Measurements from ENCODE around the gene CRYBG2. TPM values are rescaled to one million over a fixed set of nuclear protein-coding genes. Genes with fewer than 3 reads are reported as not detected.
"Not testable (repeated sequence)": the region's sequence is repeated elsewhere in the genome, so short reads cannot be mapped to it uniquely, and the experiment has no call there.

Gene CRYBG2
- total RNA-seq, 6 experiments from 2014 or later = 0.81 to 1.9 (median 1.7) TPM; not detected in 3

- intact Hi-C loops (cut with DNase I) = no loop called here
- TF ChIP-seq POLR2A (IDR thresholded peaks at IDR 0.05) = no peak
- TF ChIP-seq CTCF (IDR thresholded peaks at IDR 0.05) = no peak
- 71% methylated on average over 3 of the region's 4 CpGs for WGBS (ENCODE audit: insufficient coverage, low coverage, low lambda C conversion rate, missing lambda C conversion rate)
- H3K4me1 ChIP-seq = no peaks in the 10 kb centered on the region
- H3K27me3 ChIP-seq = no peaks in the 10 kb centered on the region
- no peaks in the 10 kb centered on the region for H3K36me3 ChIP-seq
- no peak for ATAC-seq
- H3K27ac ChIP-seq = no peak overlapping the region
- H3K9me3 ChIP-seq = no peaks in the 10 kb centered on the region
- no peak overlapping the region for H3K4me3 ChIP-seq
- DNase-seq = no peak
Measured at GRCh38 chr1:26376050-26376449, 22.1 kb upstream of the CRYBG2 start.

- H3K9me3 ChIP-seq = no peaks in the 10 kb centered on the region
- 57% methylated on average over 6 of the region's 6 CpGs for WGBS (ENCODE audit: insufficient coverage, low coverage, low lambda C conversion rate, missing lambda C conversion rate)
- H3K36me3 ChIP-seq = no peaks in the 10 kb centered on the region
- ATAC-seq (no peak), DNase-seq (no peak)
- intact Hi-C loops (cut with DNase I) = no loop called here
- no peaks in the 10 kb centered on the region for H3K27me3 ChIP-seq
- TF ChIP-seq CTCF (IDR thresholded peaks at IDR 0.05) (no peak), POLR2A (IDR thresholded peaks at IDR 0.05) (no peak)
- H3K4me1 ChIP-seq = no peaks in the 10 kb centered on the region
- no peak overlapping the region for H3K4me3 ChIP-seq
- H3K27ac ChIP-seq = no peak overlapping the region
Measured at GRCh38 chr1:26375081-26375480, 21.2 kb upstream of the CRYBG2 start.

DNA sequence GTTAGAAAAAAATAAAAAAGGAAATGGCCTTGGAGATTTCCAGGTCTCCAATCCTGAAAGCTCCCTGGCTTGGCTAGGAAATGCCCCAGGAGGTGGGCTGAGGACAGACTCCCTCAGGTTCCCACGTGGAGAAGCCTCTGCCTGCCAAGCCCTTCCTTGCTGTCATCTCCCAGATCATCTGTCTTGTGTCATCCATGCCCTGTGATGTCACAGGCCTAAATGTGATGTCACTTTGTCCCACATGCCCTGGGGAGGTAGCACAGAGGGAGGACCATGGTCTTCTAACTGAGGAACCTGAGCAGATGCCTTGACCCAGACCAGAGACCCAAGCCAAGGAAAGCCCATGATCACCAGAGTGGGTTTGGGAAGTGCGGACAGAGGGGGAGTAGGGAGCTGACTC lies 20.4 kb upstream of the CRYBG2 start:
- H3K36me3 ChIP-seq; intact Hi-C loops (cut with DNase I); DNase-seq; H3K4me1 ChIP-seq; ATAC-seq; H3K9me3 ChIP-seq; H3K27ac ChIP-seq; H3K4me3 ChIP-seq; H3K27me3 ChIP-seq: not testable (repeated sequence)
- 56% methylated on average over 2 of the region's 2 CpGs for WGBS (ENCODE audit: insufficient coverage, low coverage, low lambda C conversion rate, missing lambda C conversion rate)

GRCh38 chr1:26373789-26374188 lies 19.9 kb upstream of the CRYBG2 start:
- no peak for ATAC-seq
- H3K4me1 ChIP-seq = no peaks in the 10 kb centered on the region
- no peak overlapping the region for H3K4me3 ChIP-seq
- H3K36me3 ChIP-seq = no peaks in the 10 kb centered on the region
- 29% methylated on average over 2 of the region's 2 CpGs for whole genome bisulfite sequencing (ENCODE audit: insufficient coverage, low coverage, low lambda C conversion rate, missing lambda C conversion rate)
- no peak for DNase-seq
- no peaks in the 10 kb centered on the region for H3K9me3 ChIP-seq
- H3K27ac ChIP-seq = no peak overlapping the region
- no peaks in the 10 kb centered on the region for H3K27me3 ChIP-seq
- intact Hi-C loops (cut with DNase I) = no loop called here
- TF ChIP-seq POLR2A (IDR thresholded peaks at IDR 0.05) (no peak), CTCF (IDR thresholded peaks at IDR 0.05) (no peak)

DNA sequence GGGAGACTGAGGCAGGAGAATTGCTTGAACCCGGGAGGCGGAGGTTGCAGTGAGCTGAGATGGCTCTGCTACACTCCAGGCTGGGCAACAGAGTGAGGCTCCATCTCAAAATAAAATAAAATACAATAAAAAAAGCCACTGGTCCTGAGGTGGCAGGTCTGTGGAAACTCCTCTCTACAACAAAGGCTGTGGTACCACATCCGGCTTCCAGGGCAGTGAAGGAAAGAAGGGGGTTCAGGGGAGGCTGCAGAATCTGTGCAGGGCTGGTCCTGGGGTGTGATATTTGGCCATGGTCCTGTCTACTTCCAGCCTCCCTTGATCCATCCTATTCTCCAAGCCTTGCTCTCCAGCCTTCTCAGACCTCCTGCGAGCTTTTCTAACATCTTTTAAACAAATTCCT lies 19.4 kb upstream of the CRYBG2 start:
- H3K27me3 ChIP-seq = no peaks in the 10 kb centered on the region
- H3K27ac ChIP-seq = no peak overlapping the region
- H3K9me3 ChIP-seq = no peaks in the 10 kb centered on the region
- H3K36me3 ChIP-seq = no peaks in the 10 kb centered on the region
- no peak overlapping the region for H3K4me3 ChIP-seq
- intact Hi-C loops (cut with DNase I) = no loop called here
- no peak for TF ChIP-seq CTCF (IDR thresholded peaks at IDR 0.05)
- no peak for TF ChIP-seq POLR2A (IDR thresholded peaks at IDR 0.05)
- no peaks in the 10 kb centered on the region for H3K4me1 ChIP-seq
- 46% methylated on average over 4 of the region's 4 CpGs for WGBS (ENCODE audit: insufficient coverage, low coverage, low lambda C conversion rate, missing lambda C conversion rate)
- ATAC-seq (no peak), DNase-seq (no peak)

- not testable (repeated sequence) for H3K27ac ChIP-seq
Measured at GRCh38 chr1:26372611-26373010, 18.7 kb upstream of the CRYBG2 start, which contains the start of gene ZNF683. ZNF683 (minus strand) TSS chr1:26372750; CDS start chr1:26368571, 4,179 bp downstream.

More at GRCh38 chr1:26372611-26373010, 18.7 kb upstream of the CRYBG2 start, which contains the start of gene ZNF683:
- H3K36me3 ChIP-seq; DNase-seq; intact Hi-C loops (cut with DNase I); H3K27me3 ChIP-seq; H3K4me1 ChIP-seq; ATAC-seq; H3K9me3 ChIP-seq; H3K4me3 ChIP-seq: not testable (repeated sequence)
- WGBS (ENCODE audit: insufficient coverage, low coverage, low lambda C conversion rate, missing lambda C conversion rate) = 75% methylated on average over 1 of the region's 3 CpGs

Data from right lobe of liver (tissue), 6 donors.